ENCODE measurements around the gene ASB1.

DNA sequence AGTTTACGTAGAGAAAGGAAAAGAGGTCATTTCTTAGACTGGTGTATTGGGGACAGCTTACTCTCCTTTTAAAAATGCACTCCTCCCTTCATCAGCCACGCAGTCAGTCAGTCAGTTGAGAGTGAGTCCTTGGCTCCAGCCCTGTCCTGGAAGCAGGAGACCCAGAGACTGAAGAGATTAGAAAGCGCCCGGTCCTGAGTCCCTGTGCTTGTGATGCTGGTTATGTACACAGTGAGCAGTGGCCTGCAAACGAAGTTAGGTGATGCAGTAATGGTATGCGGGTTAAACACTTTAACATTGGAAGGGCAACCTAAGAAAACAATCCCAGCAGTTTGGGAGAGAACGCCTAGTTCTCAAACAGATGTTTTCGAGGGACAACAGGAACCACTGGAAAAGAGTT is 6.3 kb upstream of the ASB1 start:
- no peak for TF ChIP-seq SIN3A (IDR thresholded peaks at IDR 0.05; ENCODE audit: borderline replicate concordance, low read depth, low read length)
- no peak for TF ChIP-seq ZNF609 (CRISPR knock-in tag; IDR thresholded peaks at IDR 0.05; ENCODE audit: borderline replicate concordance)
- TF ChIP-seq POLR2A (IDR thresholded peaks at IDR 0.05; ENCODE audit: insufficient read depth in 1 of 2, low read depth in 2 of 2, low read length in 2 of 2) = no peak
- TF ChIP-seq NFATC3 (CRISPR knock-in tag; IDR thresholded peaks at IDR 0.05) = no peak
- TF ChIP-seq ZNF180 (CRISPR knock-in tag; IDR thresholded peaks at IDR 0.05; ENCODE audit: borderline replicate concordance, low read depth) = no peak
- no peak for TF ChIP-seq ZNF550 (CRISPR knock-in tag; IDR thresholded peaks at IDR 0.05; ENCODE audit: borderline replicate concordance)
- no peak for TF ChIP-seq RFX3 (CRISPR knock-in tag; IDR thresholded peaks at IDR 0.05)
- TF ChIP-seq ZNF292 (CRISPR knock-in tag; IDR thresholded peaks at IDR 0.05; ENCODE audit: borderline replicate concordance, low read depth) = no peak
- no peak for TF ChIP-seq ZNF317 (CRISPR knock-in tag; IDR thresholded peaks at IDR 0.05)
- TF ChIP-seq, protein P1, sequence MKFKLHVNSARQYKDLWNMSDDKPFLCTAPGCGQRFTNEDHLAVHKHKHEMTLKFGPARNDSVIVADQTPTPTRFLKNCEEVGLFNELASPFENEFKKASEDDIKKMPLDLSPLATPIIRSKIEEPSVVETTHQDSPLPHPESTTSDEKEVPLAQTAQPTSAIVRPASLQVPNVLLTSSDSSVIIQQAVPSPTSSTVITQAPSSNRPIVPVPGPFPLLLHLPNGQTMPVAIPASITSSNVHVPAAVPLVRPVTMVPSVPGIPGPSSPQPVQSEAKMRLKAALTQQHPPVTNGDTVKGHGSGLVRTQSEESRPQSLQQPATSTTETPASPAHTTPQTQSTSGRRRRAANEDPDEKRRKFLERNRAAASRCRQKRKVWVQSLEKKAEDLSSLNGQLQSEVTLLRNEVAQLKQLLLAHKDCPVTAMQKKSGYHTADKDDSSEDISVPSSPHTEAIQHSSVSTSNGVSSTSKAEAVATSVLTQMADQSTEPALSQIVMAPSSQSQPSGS (CRISPR knock-in tag; IDR thresholded peaks at IDR 0.05) = no peak
- no peak for TF ChIP-seq YY1 (IDR thresholded peaks at IDR 0.05; ENCODE audit: insufficient read depth, insufficient replicate concordance, low read depth, low read length)
- no peak for TF ChIP-seq SP140L (CRISPR knock-in tag; IDR thresholded peaks at IDR 0.05; ENCODE audit: borderline replicate concordance)
- TF ChIP-seq ZKSCAN8 (CRISPR knock-in tag; IDR thresholded peaks at IDR 0.05; ENCODE audit: borderline replicate concordance) = no peak
- no peak for TF ChIP-seq ZNF891 (CRISPR knock-in tag; IDR thresholded peaks at IDR 0.05)

Data from HepG2 (cell line).